Right atrium auricular region (tissue), 2 donors: ENCODE data around the gene TCEAL5. TPM values are rescaled to one million over a fixed set of nuclear protein-coding genes. Genes with fewer than 3 reads are reported as not detected.
"Not testable (repeated sequence)": the region's sequence is repeated elsewhere in the genome, so short reads cannot be mapped to it uniquely, and the experiment has no call there.

Experiments
- DNase-seq: peaks from one replicate; pipeline ENCODE4 v3.0.0-alpha.2; 2019; ENCODE audit warnings: low spot score
- H3K27ac ChIP-seq, 2 donors: fragments of 200-600 bp; sonication (generic); 1 replicate in 1 of 2; 2 replicates in 1 of 2; pipeline ENCODE4 v1.5.1; 2016 to 2019
- H3K27me3 ChIP-seq, 2 donors: fragments of 200-600 bp; sonication (generic); one replicate each; pipeline versions ENCODE4 v1.5.1 to v1.6.0; 2017 to 2019
- H3K36me3 ChIP-seq: fragments of 200-600 bp; sonication (generic); one replicate; pipeline ENCODE4 v1.5.1; 2016
- H3K4me1 ChIP-seq, 2 donors: fragments of 200-600 bp; sonication (generic); one replicate each; pipeline versions ENCODE4 v1.5.1 to v1.6.0; 2017 to 2019
- H3K4me3 ChIP-seq, 2 donors: fragments of 200-600 bp; sonication (generic); 1 replicate in 1 of 2; 2 replicates in 1 of 2; pipeline ENCODE4 v1.5.1; 2017 to 2019; ENCODE audit warnings: mild to moderate bottlenecking in 1 of 2, moderate library complexity in 1 of 2
- H3K9me3 ChIP-seq, 2 donors: fragments of 200-600 bp; sonication (generic); one replicate each; pipeline ENCODE4 v1.5.1; 2019
- CTCF ChIP-seq, 2 donors: fragments of 200-600 bp; sonication (generic); IDR thresholded peaks; one replicate each; pipeline ENCODE4 v1.5.1; 2019; ENCODE audit warnings: antibody characterized with exemption in 2 of 2
- total RNA-seq, 2 donors: library from RNA; depleted of rRNA; stranded (reverse); fragments of >200 nt; gene quantifications; one replicate each; pipeline ENCODE4 v1.1.0, GENCODE V29; 2016

Gene TCEAL5
- total RNA-seq, result under 1 TPM in 1 of 2 donors, not detected in 1; 0.47 TPM

- Histone ChIP-seq H3K4me1 (no peaks in the 10 kb centered on the region), H3K9me3 (no peaks in the 10 kb centered on the region), H3K27me3 (no peaks in the 10 kb centered on the region), H3K27ac (no peak within 1 kb of the TSS), H3K4me3 (peak within 1 kb of the TSS in 1 of 2 donors; percentile 26), H3K36me3 (no peaks in the 10 kb centered on the region)
- TF ChIP-seq CTCF (IDR thresholded peaks at IDR 0.05), result no peak
- DNase-seq, result no peak
These were observed at the start of gene TCEAL5 for GRCh38 chrX:103276581-103277002. TSS of gene TCEAL5 (minus strand) at chrX:103276750. CDS start at chrX:103274563, 2,187 bp downstream.

- Histone ChIP-seq H3K27ac (no peak overlapping the region), H3K9me3 (no peaks in the 10 kb centered on the region), H3K4me3 (peak overlapping the region in 1 of 2 donors; percentile 53), H3K36me3 (no peaks in the 10 kb centered on the region), H3K27me3 (no peaks in the 10 kb centered on the region), H3K4me1 (no peaks in the 10 kb centered on the region)
- no peak for DNase-seq
- no peak for TF ChIP-seq CTCF (IDR thresholded peaks at IDR 0.05)
These were observed 34.8 kb upstream of the TCEAL5 start for GRCh38 chrX:103311399-103311780.

- no peak within 1 kb of the TSS for H3K27ac ChIP-seq
- no peak for DNase-seq
- H3K27me3 ChIP-seq, result no peaks in the 10 kb centered on the region
These were observed 34.2 kb upstream of the TCEAL5 start, which contains the start of gene BEX2 for GRCh38 chrX:103310555-103311398. TSS of gene BEX2 (minus strand) at chrX:103310990. CDS start at chrX:103309976, 1,014 bp downstream.

GRCh38 chrX:103309860-103310554 lies 33.5 kb upstream of the TCEAL5 start:
- DNase-seq, result no peak
- Histone ChIP-seq H3K4me3 (peak overlapping the region; percentile 48 to 53), H3K9me3 (no peaks in the 10 kb centered on the region), H3K27ac (no peak overlapping the region), H3K4me1 (no peaks in the 10 kb centered on the region), H3K27me3 (no peaks in the 10 kb centered on the region), H3K36me3 (no peaks in the 10 kb centered on the region)
- TF ChIP-seq CTCF (IDR thresholded peaks at IDR 0.05), result no peak

More at GRCh38 chrX:103310555-103311398, 34.2 kb upstream of the TCEAL5 start, which contains the start of gene BEX2:
- Histone ChIP-seq H3K4me1 (no peaks in the 10 kb centered on the region), H3K4me3 (peak within 1 kb of the TSS; percentile 48 to 53), H3K9me3 (no peaks in the 10 kb centered on the region), H3K36me3 (no peaks in the 10 kb centered on the region)
- no peak for TF ChIP-seq CTCF (IDR thresholded peaks at IDR 0.05)

GRCh38 chrX:103305666-103306065 lies 29.1 kb upstream of the TCEAL5 start:
- not testable (repeated sequence) for H3K36me3 ChIP-seq, H3K4me3 ChIP-seq, H3K27me3 ChIP-seq, DNase-seq, H3K27ac ChIP-seq, H3K9me3 ChIP-seq, H3K4me1 ChIP-seq

- no peak for TF ChIP-seq CTCF (IDR thresholded peaks at IDR 0.05)
- Histone ChIP-seq H3K9me3 (no peaks in the 10 kb centered on the region), H3K27ac (no peak overlapping the region), H3K36me3 (no peaks in the 10 kb centered on the region), H3K4me3 (no peak overlapping the region), H3K27me3 (no peaks in the 10 kb centered on the region), H3K4me1 (no peaks in the 10 kb centered on the region)
- DNase-seq, result no peak
These were observed 28.2 kb upstream of the TCEAL5 start for GRCh38 chrX:103304705-103305104.
